Liver (tissue), 3 donors: ENCODE measurements around the gene ABL1.

Experiments
- ATF3 ChIP-seq: IDR thresholded peaks from 2 replicates; pipeline ENCODE4 v1.6.1; 2016; ENCODE audit warnings: antibody characterized with exemption
- CTCF ChIP-seq: fragments of 150-350 bp; IDR thresholded peaks from 2 replicates; pipeline ENCODE4 v1.5.1; 2017; ENCODE audit warnings: improper control_type of control experiment, low read depth, low read length; ENCODE audit not compliant: missing input control
- FOXA1 ChIP-seq: IDR thresholded peaks from 2 replicates; pipeline ENCODE4 v1.6.1; 2016; ENCODE audit warnings: antibody characterized with exemption
- JUND ChIP-seq, 2 donors: IDR thresholded peaks; 2 replicates each; pipeline ENCODE4 v1.6.1; 2016; ENCODE audit warnings: antibody characterized with exemption in 2 of 2
- MAX ChIP-seq: IDR thresholded peaks from 2 replicates; pipeline ENCODE4 v1.6.1; 2016; ENCODE audit warnings: antibody characterized with exemption
- RAD21 ChIP-seq, 2 donors: IDR thresholded peaks; 2 replicates each; pipeline ENCODE4 v1.6.1; 2016; ENCODE audit warnings: antibody characterized with exemption in 2 of 2, mild to moderate bottlenecking in 2 of 2
- REST ChIP-seq: IDR thresholded peaks from 2 replicates; pipeline ENCODE4 v1.6.1; 2016; ENCODE audit warnings: antibody characterized with exemption, mild to moderate bottlenecking
- donor health status: healthy.
- donor health status: healthy.

- no peak for TF ChIP-seq ATF3
- TF ChIP-seq CTCF = no peak
- TF ChIP-seq RAD21 (IDR thresholded peaks at IDR 0.05) = peak; percentile 49 to 51
- TF ChIP-seq REST = no peak
- no peak for TF ChIP-seq MAX
- no peak for TF ChIP-seq FOXA1
- TF ChIP-seq JUND (IDR thresholded peaks at IDR 0.05) = peak; percentile 46 to 61
Observed at GRCh38 chr9:130860458-130861316, 25.6 kb downstream of the ABL1 start.
